ENCODE data around the gene DENND4C. TPM values are rescaled to one million over a fixed set of nuclear protein-coding genes. Genes with fewer than 3 reads are reported as not detected.
"Not testable (repeated sequence)": the region's sequence is repeated elsewhere in the genome, so short reads cannot be mapped to it uniquely, and the experiment has no call there.

DENND4C gene
- total RNA-seq, 2 donors from 2014 or later: 81.1 to 88.2 TPM

GRCh38 chr9:19186232-19186631, 44.3 kb upstream of the DENND4C start:
- no peak for ATAC-seq (ENCODE audit: insufficient number of reproducible peaks, low FRiP score, low read depth)
- H3K27ac ChIP-seq: no peak overlapping the region

GRCh38 chr9:19188771-19189170, 41.7 kb upstream of the DENND4C start:
- H3K9me3 ChIP-seq: no peaks in the 10 kb centered on the region
- no peak for DNase-seq (ENCODE audit: low spot score)
- no peak for ATAC-seq (ENCODE audit: insufficient number of reproducible peaks, low FRiP score, low read depth)
- no peak for TF ChIP-seq CTCF (IDR thresholded peaks at IDR 0.05)
- H3K27me3 ChIP-seq (replicated peaks; ENCODE audit: insufficient read depth): no peaks in the 10 kb centered on the region
- no peak overlapping the region for H3K4me3 ChIP-seq
- H3K27ac ChIP-seq: no peak overlapping the region
- no peaks in the 10 kb centered on the region for H3K36me3 ChIP-seq
- peaks cover 12 to 17% of the 10 kb centered on the region in 2 donors for H3K4me1 ChIP-seq (ENCODE audit: control insufficient read depth in 1 of 2, low read depth in 2 of 2)

More at GRCh38 chr9:19186232-19186631, 44.3 kb upstream of the DENND4C start:
- Histone ChIP-seq H3K4me3 (no peak overlapping the region), H3K36me3 (no peaks in the 10 kb centered on the region), H3K9me3 (no peaks in the 10 kb centered on the region), H3K27me3 (replicated peaks; ENCODE audit: insufficient read depth) (no peaks in the 10 kb centered on the region), H3K4me1 (ENCODE audit: control insufficient read depth in 1 of 2, low read depth in 2 of 2) (peaks cover 12 to 25% of the 10 kb centered on the region in 2 donors)
- TF ChIP-seq CTCF (IDR thresholded peaks at IDR 0.05): no peak
- DNase-seq (ENCODE audit: low spot score): no peak

- no peaks in the 10 kb centered on the region for H3K9me3 ChIP-seq
- H3K27me3 ChIP-seq (replicated peaks; ENCODE audit: insufficient read depth): no peaks in the 10 kb centered on the region
- no peaks in the 10 kb centered on the region for H3K4me1 ChIP-seq (ENCODE audit: control insufficient read depth in 1 of 2, low read depth in 2 of 2)
- H3K4me3 ChIP-seq: no peak overlapping the region
- no peak overlapping the region for H3K27ac ChIP-seq
- ATAC-seq (ENCODE audit: insufficient number of reproducible peaks, low FRiP score, low read depth) (no peak), DNase-seq (ENCODE audit: low spot score) (no peak)
- no peak for TF ChIP-seq CTCF (IDR thresholded peaks at IDR 0.05)
- H3K36me3 ChIP-seq: no peaks in the 10 kb centered on the region
Observed at GRCh38 chr9:19192202-19193028, 38.1 kb upstream of the DENND4C start.

- H3K36me3 ChIP-seq: no peaks in the 10 kb centered on the region
- ATAC-seq (ENCODE audit: insufficient number of reproducible peaks, low FRiP score, low read depth): no peak
- no peak for DNase-seq (ENCODE audit: low spot score)
- no peak overlapping the region for H3K4me3 ChIP-seq
- no peaks in the 10 kb centered on the region for H3K9me3 ChIP-seq
- no peak overlapping the region for H3K27ac ChIP-seq
- no peaks in the 10 kb centered on the region for H3K27me3 ChIP-seq (replicated peaks; ENCODE audit: insufficient read depth)
- H3K4me1 ChIP-seq (ENCODE audit: control insufficient read depth in 1 of 2, low read depth in 2 of 2): no peaks in the 10 kb centered on the region
- no peak for TF ChIP-seq CTCF (IDR thresholded peaks at IDR 0.05)
Observed at GRCh38 chr9:19193029-19193324, 37.5 kb upstream of the DENND4C start.

- H3K9me3 ChIP-seq; DNase-seq (ENCODE audit: low spot score); ATAC-seq (ENCODE audit: insufficient number of reproducible peaks, low FRiP score, low read depth); H3K27me3 ChIP-seq (replicated peaks; ENCODE audit: insufficient read depth); H3K36me3 ChIP-seq; H3K4me3 ChIP-seq; H3K27ac ChIP-seq; H3K4me1 ChIP-seq (ENCODE audit: control insufficient read depth in 1 of 2, low read depth in 2 of 2): not testable (repeated sequence)
Observed at GRCh38 chr9:19193358-19193973, 37.0 kb upstream of the DENND4C start.

Measured in thoracic aorta (tissue), 2 donors.